Measurements from ENCODE around the gene P2RX6.

Gene P2RX6

DNA sequence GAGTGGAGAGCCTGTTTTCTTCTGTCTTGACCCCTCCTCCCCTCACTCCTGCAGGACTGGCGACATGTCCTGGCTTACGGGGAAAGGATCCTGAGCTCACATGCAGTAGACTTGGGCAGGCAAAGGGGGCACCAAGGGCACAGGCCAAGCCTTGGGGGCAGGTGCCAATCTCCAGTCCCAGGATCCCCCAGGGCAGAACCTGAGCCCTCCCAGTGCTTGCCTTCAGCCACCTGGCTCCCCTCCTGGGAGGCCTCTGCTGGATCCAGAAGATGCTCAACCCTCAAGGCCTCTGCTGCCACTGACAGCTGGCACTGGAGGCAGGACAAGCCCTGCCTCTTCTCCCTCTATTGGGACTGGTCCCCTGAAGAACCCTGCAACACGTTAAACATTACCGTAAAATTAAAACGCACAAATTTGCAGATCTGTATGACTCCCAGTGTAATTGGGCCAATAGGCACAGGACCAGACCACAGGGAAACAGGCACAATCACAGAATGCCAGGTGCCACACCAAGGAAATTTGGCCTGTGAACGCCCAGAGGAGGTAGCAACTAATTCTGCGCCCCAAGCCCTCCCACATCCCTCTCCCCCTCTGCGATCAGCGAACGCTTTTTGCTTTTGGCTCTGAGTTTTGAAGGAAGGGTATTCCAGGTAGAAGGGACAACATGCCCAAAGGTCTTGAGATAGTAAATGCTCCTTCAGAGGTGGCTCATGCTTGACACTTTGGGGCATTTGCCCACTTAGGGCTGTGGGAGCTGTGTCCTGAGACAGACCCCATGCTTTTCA, 33.8 kb upstream of the P2RX6 start:
- TF ChIP-seq, protein P1, sequence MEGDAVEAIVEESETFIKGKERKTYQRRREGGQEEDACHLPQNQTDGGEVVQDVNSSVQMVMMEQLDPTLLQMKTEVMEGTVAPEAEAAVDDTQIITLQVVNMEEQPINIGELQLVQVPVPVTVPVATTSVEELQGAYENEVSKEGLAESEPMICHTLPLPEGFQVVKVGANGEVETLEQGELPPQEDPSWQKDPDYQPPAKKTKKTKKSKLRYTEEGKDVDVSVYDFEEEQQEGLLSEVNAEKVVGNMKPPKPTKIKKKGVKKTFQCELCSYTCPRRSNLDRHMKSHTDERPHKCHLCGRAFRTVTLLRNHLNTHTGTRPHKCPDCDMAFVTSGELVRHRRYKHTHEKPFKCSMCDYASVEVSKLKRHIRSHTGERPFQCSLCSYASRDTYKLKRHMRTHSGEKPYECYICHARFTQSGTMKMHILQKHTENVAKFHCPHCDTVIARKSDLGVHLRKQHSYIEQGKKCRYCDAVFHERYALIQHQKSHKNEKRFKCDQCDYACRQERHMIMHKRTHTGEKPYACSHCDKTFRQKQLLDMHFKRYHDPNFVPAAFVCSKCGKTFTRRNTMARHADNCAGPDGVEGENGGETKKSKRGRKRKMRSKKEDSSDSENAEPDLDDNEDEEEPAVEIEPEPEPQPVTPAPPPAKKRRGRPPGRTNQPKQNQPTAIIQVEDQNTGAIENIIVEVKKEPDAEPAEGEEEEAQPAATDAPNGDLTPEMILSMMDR (IDR thresholded peaks at IDR 0.05): no peak
- no peak for TF ChIP-seq ZFX (IDR thresholded peaks at IDR 0.05; ENCODE audit: borderline replicate concordance)
- peak overlapping the region; percentile 85 for H3K27ac ChIP-seq

- no peak for TF ChIP-seq ZFX (IDR thresholded peaks at IDR 0.05; ENCODE audit: borderline replicate concordance)
- TF ChIP-seq, protein P1 (IDR thresholded peaks at IDR 0.05): peak; percentile 55
- peak within 1 kb of the TSS; percentile 85 for H3K27ac ChIP-seq
Measured at GRCh38 chr22:20981787-20982562, 33.0 kb upstream of the P2RX6 start, which contains the start of gene LZTR1. Gene LZTR1 (plus strand): TSS chr22:20982297. CDS start chr22:20982372, 75 bp downstream.

DNA sequence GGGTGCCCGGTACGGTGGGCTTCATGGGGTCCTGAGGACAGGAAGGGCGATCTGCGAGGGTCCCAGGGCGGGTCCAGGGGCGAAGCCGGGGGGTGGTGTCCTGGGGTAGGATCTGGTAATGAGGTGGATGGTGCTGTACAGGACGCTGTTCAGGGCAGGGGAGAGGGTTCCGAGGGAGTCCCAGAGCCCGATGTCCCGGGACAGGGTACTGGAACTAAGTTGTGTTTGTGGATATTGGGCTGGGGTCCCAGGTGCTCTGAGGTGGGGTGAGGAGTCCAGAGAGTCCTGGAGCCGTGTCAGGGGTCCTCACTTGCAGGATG, 32.4 kb upstream of the P2RX6 start:
- peak overlapping the region; percentile 85 for H3K27ac ChIP-seq
- TF ChIP-seq, protein P1 (IDR thresholded peaks at IDR 0.05): no peak
- TF ChIP-seq ZFX (IDR thresholded peaks at IDR 0.05; ENCODE audit: borderline replicate concordance): no peak

- TF ChIP-seq, protein P1 (IDR thresholded peaks at IDR 0.05): no peak
- no peak for TF ChIP-seq ZFX (IDR thresholded peaks at IDR 0.05; ENCODE audit: borderline replicate concordance)
- no peak overlapping the region for H3K27ac ChIP-seq
Measured at GRCh38 chr22:20983081-20983771, 31.7 kb upstream of the P2RX6 start.

GRCh38 chr22:20985720-20986119, 29.2 kb upstream of the P2RX6 start:
- no peak for TF ChIP-seq ZFX (IDR thresholded peaks at IDR 0.05; ENCODE audit: borderline replicate concordance)
- TF ChIP-seq, protein P1 (IDR thresholded peaks at IDR 0.05): no peak
- H3K27ac ChIP-seq: no peak overlapping the region

DNA sequence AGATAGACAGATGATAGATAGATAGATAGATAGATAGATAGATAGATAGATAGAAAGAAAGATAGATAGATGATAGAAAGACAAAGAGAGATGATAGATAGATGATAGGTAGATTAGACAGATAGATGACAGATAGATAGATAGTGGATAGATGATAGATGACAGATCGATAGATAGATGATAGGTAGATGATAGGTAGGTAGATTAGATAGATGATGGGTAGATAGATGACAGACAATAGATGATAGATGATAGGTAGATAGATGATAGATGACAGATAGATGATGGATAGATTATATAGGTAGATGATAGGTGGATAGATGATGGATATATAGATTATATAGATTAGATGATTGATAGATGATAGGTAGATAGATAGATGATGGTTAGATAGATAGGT, 28.6 kb upstream of the P2RX6 start:
- no peak overlapping the region for H3K27ac ChIP-seq
- no peak for TF ChIP-seq ZFX (IDR thresholded peaks at IDR 0.05; ENCODE audit: borderline replicate concordance)
- TF ChIP-seq, protein P1 (IDR thresholded peaks at IDR 0.05): no peak
